HCT116 (cell line): ENCODE data around the gene TTC23L.

Source experiments
- CBX3 ChIP-seq: IDR thresholded peaks from 2 replicates; pipeline ENCODE4 v1.6.1; 2012; ENCODE audit warnings: low read depth
- JUND ChIP-seq: IDR thresholded peaks from 2 replicates; pipeline ENCODE4 v1.6.1; 2012
- POLR2A ChIP-seq: IDR thresholded peaks from 2 replicates; pipeline ENCODE4 v1.7.0; 2011; ENCODE audit warnings: borderline replicate concordance; ENCODE audit not compliant: insufficient read depth, insufficient read length; ENCODE audit errors: extremely low read depth
- POLR2AphosphoS5 ChIP-seq: IDR thresholded peaks from 2 replicates; pipeline ENCODE4 v1.6.1; 2011; ENCODE audit warnings: mild to moderate bottlenecking, low read depth, low read length, moderate library complexity
- RAD21 ChIP-seq: IDR thresholded peaks from 2 replicates; pipeline ENCODE4 v1.6.1; 2012; ENCODE audit warnings: low read depth, mild to moderate bottlenecking
- TF ChIP-seq, protein P1 (sequence below), 3 experiments: fragments of 200-600 bp in 1 of 3; sonication (generic) in 1 of 3; IDR thresholded peaks in 2 of 3; conservative IDR thresholded peaks in 1 of 3; 2 replicates each; pipeline ENCODE4 v1.5.1; 2012 to 2017; ENCODE audit warnings: low read depth in 2 of 3, low read length in 2 of 3, antibody characterized with exemption in 1 of 3, borderline replicate concordance in 1 of 3, control low read depth in 1 of 3, mild to moderate bottlenecking in 1 of 3, mixed read lengths in 1 of 3, mixed run types in 1 of 3, moderate library complexity in 1 of 3; ENCODE audit not compliant: insufficient read depth in 1 of 3
- TF ChIP-seq, protein P2 (sequence below): IDR thresholded peaks from 2 replicates; pipeline ENCODE4 v1.6.1; 2012

DNA sequence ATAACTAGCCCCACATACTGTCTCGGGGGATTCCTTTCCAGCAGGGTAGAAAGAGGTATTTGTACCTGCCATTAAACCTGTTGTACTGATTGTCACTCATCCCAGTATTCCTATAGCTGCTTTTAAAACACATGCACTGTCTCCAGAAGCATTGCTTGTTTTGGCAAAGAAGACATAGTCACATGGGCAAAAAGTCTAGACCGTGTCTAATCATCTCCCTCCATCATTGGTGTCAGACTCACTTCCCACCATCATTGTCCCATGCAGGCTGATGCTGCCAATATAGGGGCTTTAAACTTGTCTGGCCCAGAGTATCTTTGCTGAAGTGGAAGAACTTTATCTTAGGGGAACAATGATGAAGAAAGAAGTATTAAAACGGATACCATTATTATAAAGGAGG is 103.0 kb downstream of the TTC23L start:
- TF ChIP-seq, protein P1, sequence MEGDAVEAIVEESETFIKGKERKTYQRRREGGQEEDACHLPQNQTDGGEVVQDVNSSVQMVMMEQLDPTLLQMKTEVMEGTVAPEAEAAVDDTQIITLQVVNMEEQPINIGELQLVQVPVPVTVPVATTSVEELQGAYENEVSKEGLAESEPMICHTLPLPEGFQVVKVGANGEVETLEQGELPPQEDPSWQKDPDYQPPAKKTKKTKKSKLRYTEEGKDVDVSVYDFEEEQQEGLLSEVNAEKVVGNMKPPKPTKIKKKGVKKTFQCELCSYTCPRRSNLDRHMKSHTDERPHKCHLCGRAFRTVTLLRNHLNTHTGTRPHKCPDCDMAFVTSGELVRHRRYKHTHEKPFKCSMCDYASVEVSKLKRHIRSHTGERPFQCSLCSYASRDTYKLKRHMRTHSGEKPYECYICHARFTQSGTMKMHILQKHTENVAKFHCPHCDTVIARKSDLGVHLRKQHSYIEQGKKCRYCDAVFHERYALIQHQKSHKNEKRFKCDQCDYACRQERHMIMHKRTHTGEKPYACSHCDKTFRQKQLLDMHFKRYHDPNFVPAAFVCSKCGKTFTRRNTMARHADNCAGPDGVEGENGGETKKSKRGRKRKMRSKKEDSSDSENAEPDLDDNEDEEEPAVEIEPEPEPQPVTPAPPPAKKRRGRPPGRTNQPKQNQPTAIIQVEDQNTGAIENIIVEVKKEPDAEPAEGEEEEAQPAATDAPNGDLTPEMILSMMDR (IDR thresholded peaks at IDR 0.05 in 2 of 3, conservative IDR thresholded peaks at IDR 0.05 in 1 of 3; ENCODE audit: borderline replicate concordance in 1 of 3, insufficient read depth in 1 of 3, low read depth in 2 of 3, low read length in 2 of 3) = no peak
- no peak for TF ChIP-seq POLR2A
- TF ChIP-seq JUND = no peak
- TF ChIP-seq, protein P2, sequence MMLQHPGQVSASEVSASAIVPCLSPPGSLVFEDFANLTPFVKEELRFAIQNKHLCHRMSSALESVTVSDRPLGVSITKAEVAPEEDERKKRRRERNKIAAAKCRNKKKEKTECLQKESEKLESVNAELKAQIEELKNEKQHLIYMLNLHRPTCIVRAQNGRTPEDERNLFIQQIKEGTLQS = no peak
- TF ChIP-seq CBX3 = no peak
- no peak for TF ChIP-seq POLR2AphosphoS5
- TF ChIP-seq RAD21 = no peak
